Fibroblast of mammary gland (primary cell): ENCODE results near the gene TOGARAM2.

Experiments used
- DNase-seq: peaks from one replicate; pipeline ENCODE4 v3.0.0-alpha.2; 2010; ENCODE audit warnings: low read depth
- H3K4me3 ChIP-seq: 2 replicates; pipeline ENCODE4 v1.5.1; 2011; ENCODE audit warnings: low read depth, mild to moderate bottlenecking, low read length, moderate library complexity; ENCODE audit not compliant: control insufficient read depth
- TF ChIP-seq, protein P1 (sequence below): conservative IDR thresholded peaks from 2 replicates; pipeline ENCODE4 v1.5.1; 2011; ENCODE audit warnings: low read depth, low read length, inconsistent platforms; ENCODE audit not compliant: control insufficient read depth, insufficient read depth

Gene TOGARAM2

DNA sequence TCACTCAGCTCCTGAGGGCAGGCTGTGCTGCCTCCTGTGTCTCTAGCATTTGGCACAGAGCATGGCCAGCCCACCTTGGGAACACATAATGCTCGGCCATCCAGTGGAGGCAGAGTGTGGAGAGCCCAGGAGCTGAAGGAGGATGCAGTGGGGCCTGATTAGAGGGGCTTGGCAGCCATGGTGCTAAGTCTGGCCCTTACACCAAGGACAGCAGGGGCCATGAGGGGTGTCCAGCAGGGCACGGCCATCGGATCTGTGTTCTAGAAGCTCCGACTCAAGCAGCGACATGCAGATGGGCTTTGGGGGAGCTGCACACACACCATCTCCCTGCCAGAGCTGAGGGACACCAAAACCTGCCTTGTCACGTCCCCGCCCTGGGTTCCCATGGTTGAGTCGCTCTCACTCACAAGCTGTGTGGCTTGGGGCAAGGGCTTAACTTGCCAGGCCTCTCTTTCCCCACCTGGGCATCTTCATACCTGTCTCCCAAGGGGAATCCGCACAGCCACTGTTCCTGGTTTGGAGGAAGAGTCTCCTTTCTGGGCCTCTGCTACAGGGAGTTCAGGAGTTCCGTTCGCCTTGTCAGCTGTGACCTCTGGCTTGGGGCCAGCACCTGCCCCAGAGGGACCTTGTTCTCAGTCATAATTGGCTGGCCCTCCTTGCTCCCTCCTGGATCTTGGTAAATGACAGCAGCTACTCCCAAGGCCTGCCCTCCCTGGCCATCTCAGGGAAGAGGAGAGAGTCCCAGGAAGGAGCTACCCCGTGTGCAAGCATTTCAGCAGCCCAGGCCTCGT lies 1.3 kb upstream of the TOGARAM2 start:
- TF ChIP-seq, protein P1, sequence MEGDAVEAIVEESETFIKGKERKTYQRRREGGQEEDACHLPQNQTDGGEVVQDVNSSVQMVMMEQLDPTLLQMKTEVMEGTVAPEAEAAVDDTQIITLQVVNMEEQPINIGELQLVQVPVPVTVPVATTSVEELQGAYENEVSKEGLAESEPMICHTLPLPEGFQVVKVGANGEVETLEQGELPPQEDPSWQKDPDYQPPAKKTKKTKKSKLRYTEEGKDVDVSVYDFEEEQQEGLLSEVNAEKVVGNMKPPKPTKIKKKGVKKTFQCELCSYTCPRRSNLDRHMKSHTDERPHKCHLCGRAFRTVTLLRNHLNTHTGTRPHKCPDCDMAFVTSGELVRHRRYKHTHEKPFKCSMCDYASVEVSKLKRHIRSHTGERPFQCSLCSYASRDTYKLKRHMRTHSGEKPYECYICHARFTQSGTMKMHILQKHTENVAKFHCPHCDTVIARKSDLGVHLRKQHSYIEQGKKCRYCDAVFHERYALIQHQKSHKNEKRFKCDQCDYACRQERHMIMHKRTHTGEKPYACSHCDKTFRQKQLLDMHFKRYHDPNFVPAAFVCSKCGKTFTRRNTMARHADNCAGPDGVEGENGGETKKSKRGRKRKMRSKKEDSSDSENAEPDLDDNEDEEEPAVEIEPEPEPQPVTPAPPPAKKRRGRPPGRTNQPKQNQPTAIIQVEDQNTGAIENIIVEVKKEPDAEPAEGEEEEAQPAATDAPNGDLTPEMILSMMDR, result no peak
- no peak for DNase-seq

DNA sequence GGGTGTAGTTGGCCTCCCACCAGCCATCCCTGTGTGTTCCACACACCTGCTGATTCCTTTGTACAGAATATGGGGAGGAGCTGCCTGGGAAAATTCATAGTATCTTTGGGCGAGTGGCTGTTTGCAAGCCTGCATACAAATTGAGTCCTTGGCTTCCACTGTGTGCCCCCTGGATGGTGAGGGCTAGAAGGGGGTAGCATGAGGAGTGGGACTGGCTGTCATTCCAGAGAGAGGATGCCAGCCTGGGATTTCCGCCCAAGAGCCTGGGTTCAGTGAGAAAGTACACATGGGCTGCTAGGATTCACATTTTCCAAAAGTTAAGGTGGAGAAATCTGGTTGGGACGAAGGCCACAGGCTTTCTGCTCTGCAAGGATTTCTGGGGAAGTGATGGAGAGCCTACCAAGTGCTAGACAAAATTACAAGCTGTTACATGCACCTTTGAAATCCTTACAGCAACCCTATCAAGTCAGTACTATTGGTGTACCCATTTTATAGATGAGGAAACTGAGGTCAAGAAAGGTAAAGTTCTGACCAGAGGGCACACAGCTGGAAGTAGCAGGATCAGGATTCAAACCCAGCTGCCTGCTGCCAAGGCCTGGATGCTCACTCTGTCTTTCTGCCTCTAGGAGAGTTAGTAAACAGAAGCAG lies 606 bp upstream of the TOGARAM2 start:
- no peak overlapping the region for H3K4me3 ChIP-seq
- TF ChIP-seq, protein P1, result no peak
- no peak for DNase-seq

More for the DNA sequence above, 1.3 kb upstream of the TOGARAM2 start:
- no peak overlapping the region for H3K4me3 ChIP-seq

DNA sequence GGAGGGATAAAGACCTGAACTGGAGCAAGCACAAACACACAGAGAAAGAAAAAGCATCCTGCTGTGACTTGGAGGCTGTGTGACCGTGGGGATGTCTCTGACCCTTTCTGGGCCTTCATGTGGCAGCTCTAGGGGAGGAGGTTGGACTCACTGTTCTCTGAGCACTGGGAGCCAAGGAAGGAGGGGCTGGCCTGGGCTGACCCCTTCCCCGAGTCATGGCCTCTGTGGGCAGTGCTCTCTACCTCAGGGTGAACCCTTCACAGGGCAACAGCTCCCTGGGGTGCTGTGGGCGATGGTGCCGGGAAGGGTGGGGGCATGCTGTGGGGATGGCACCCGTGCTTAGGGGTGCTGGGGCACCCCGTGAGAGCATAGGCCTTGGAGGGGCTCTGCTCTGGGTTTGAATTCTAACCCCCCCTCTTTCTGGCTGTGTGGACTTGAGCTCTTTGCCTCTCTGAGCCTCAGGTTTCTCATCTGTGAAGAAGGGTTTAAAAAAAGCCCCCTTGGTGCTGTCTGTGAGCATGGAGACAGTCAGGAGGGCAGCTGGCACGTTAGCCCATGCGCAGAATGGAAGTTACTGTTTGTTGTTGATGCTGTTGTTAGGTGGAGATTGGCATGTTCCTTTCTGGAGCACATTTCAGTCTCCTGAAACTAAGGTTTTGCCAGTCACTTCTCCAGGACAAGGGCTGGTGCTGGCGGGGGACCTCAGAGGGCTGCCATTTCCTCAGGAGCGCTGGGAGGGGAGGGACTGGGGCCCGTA lies 700 bp downstream of the TOGARAM2 start:
- H3K4me3 ChIP-seq, result no peak overlapping the region
- DNase-seq, result no peak
- TF ChIP-seq, protein P1, result no peak

DNA sequence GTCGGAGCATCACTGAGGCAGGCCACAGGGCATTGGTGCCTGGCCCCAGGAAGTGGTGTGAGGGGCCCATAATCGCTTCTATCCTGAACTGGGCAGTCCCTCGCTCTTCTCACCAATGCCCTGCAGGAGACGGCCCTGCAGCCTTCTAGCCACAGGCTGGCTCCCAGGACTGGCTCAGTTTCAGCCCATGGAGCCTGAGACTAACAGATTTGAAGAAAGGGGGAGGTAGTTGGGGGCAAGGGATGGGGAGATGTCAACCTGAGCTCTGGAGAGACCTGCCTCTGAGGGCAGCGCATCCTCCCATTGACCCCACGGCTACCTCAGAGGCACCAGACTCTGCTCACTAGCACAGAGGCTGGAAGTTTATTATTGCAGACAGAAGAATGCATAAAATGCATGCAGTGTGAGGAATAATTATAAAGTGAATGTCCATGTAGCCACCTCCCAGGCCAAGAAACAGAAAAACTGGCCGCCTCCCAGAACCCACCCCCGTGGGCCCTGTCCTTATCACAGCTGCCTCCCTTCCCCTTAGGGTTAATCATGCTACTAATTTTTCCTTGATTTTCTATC lies 1.4 kb downstream of the TOGARAM2 start:
- no peak for DNase-seq
- TF ChIP-seq, protein P1, result no peak
- no peak overlapping the region for H3K4me3 ChIP-seq

DNA sequence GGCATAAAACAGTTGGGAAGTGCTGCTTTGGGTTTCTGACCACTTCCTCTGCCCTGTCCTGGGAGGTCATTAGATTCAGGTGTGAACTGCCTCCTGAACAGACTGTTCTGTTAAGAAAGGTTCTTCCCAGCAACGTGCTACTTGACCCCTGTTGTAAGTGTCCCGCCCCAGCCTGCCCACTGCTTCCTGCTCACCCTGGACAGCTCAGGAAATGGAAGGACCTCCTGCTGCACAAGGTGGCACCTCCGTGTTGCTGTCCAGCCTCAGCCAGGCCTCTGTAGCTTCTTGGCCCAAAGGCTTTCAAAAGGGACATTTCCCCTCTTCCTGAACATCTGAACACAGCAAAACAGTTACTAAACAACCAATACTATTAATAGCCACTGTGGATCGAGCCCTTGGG lies 5.3 kb downstream of the TOGARAM2 start:
- H3K4me3 ChIP-seq, result no peak overlapping the region
- DNase-seq, result no peak
- TF ChIP-seq, protein P1, result no peak

DNA sequence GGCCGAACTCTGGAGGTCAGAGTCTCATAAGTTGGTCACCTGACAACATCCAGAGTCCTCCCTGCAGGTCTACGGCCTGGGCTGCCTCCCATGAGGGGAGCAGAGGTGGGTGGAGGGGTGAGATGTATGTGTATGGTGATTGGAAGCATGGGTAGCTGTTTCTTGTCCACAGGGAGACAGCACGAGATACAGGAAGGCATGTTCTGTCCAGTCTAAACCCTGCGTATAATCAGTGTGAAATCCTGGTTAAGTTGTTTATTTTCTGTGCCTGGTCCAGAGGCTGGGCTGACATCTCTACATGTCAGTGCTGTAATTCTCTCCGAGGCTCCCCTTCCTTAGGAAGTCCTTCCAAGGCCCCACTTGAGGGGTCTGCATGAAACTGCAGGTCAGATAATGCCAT lies 8.9 kb downstream of the TOGARAM2 start:
- TF ChIP-seq, protein P1, result no peak

More for the DNA sequence above, 8.9 kb downstream of the TOGARAM2 start:
- no peak overlapping the region for H3K4me3 ChIP-seq
- DNase-seq, result no peak
